NCI-H748 (cell line): ENCODE results near the gene B4GALNT1.
"Not testable (repeated sequence)": the region's sequence is repeated elsewhere in the genome, so short reads cannot be mapped to it uniquely, and the experiment has no call there.

ENCODE experiments used
- DNase-seq: peaks from one replicate; lab custom pipeline; 2025; ENCODE audit not compliant: unreplicated experiment; lab: John Stamatoyannopoulos, UW

Gene B4GALNT1

GRCh38 chr12:57638096-57638495, 5.1 kb upstream of the B4GALNT1 start:
- DNase-seq = no peak

GRCh38 chr12:57637364-57637763, 4.4 kb upstream of the B4GALNT1 start:
- no peak for DNase-seq

DNA sequence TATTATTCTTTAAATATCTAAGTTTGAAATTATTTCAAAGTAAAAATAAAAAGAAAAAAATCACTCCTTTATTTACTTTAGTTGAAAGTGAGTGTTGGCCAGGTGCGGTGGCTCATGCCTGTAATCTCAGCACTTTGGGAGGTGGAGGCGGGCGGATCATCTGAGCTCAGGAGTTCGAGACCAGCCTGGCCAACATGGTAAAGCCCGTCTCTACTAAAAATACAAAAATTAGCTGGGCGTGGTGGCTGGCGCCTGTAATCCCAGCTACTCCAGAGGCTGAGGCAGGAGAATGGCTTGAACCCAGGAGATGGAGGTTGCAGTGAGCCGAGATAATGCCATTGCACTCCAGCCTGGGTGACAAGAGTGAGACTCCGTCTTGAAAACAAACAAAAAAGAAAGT, 3.7 kb upstream of the B4GALNT1 start:
- DNase-seq = not testable (repeated sequence)

DNA sequence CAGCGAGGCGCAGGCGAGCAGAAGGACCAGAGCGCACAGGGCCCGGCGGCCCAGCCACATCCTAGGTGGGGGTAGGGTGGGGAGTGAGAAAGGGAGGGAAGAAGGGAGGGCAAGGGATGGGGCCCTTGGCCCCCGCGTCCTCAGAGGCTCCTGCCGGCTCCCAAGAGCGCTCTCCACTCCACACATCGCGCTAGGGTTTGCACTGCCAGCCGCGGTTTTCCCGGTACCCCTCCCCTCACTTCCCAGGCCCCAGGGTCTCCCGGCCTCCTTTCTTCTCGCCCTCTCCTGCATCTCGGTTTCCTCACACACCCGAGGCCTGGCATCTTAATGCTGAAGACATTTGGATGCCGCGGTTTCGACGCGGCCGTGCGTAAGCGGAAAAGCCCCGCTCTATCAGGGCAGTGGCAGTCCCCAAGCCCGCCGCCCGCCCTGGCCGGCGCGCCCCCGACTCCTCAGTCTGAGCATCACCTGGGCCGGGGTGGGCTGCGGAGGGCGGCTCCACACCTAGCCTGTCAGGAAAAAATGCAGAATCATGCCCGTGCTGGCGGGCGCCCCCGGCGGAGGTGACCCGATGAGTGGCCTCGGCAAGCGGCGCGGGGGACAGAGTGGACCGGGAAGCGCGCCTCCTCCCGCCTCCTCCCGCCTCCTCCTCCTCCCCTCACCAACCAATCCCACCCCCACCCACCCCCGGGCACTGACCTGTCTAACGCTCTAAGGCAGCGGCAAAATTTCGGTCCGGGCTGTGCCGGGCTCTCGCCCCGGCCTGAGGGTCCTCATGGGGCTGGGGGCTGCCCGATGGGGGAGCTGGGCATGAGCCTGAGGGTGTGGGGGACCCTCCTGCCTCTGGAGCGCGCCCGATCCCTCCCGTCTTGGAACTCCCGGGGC, 686 bp downstream of the B4GALNT1 start:
- peak; percentile 77 for DNase-seq

- no peak for DNase-seq
Measured at GRCh38 chr12:57631566-57632072, 1.4 kb downstream of the B4GALNT1 start.

- DNase-seq = no peak
Measured at GRCh38 chr12:57630891-57631433, 2.0 kb downstream of the B4GALNT1 start.

- DNase-seq = no peak
Measured at GRCh38 chr12:57629897-57630471, 3.0 kb downstream of the B4GALNT1 start.

DNA sequence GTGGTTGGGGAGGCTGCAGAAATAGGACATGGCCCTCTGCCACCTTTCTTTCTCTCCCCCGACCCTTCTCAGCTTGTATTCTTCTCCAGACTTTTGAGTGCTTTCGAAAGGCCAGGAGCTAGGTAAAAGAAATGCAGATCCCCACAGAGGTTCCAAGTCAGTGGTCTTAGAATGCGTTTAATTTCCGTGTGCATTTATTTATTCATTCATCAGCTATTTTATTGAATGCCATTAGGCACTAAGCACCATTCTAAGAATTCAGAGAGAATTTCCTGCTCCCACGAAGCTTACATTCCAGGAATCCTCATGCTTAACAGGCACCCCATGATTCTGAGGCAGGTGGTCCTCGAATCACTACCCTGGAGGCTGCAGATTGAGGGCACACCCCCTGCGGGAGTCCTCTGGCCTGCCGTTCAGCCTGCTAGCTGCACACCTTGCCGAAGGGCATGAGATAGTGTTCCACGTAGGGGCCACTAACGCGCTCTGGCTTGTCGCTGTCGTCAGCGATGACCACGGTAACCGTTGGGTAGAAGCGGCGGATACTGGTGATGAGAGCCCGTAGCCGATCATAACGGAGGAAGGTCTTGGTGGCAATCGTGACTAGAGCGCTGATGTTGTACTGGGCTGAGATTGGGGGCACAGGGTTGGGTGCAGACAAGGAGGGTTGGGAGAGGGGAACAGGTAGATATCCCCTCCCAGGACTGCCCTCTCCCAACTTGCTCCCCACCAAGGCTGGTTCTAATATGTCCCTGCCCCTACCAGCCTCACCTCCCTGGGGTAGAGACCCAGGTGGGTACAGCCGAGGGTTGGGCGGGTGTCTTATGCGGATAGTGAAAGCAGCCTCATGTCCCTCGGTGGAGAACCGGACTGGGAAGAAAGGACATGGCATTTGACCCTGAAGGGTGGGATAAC, 4.5 kb downstream of the B4GALNT1 start:
- no peak for DNase-seq

DNA sequence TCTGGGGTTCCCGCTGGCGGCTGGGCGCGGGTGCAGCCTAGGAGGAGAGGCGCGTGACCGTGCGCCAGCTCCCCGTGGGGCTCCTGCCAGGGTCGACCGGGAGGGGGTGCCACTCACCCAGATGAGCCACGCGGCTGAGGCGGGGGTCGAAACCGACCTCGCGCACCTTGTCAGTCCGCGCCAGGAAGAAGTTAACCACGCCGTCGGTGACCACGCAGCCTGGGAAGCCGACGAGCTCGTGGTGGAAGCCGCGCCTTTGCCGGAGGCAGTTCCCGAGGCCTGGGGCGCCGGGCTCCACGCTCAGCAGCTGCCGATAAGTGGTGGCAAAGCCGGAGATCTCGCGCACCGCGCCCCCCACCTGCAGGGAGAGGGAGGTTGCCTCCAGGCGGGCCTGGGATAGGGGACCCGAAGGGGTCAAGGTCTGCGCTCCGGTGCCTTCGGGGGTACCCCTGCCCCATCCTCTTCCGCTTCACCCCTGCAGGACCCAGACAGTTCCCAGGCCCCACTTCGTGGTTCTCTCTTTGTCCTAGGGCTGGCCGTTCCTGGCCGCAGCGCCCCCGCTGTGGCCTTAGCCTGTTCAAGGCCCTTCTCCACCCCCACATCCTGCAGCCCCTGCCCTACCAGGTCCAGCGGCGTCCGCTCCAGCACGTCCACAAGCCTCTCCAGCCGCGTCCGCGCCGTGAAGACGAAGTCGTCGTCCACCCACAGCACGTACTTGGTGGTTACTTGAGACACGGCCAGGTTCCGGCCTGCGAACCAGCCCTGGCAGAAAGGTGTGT, 5.3 kb downstream of the B4GALNT1 start:
- no peak for DNase-seq

DNA sequence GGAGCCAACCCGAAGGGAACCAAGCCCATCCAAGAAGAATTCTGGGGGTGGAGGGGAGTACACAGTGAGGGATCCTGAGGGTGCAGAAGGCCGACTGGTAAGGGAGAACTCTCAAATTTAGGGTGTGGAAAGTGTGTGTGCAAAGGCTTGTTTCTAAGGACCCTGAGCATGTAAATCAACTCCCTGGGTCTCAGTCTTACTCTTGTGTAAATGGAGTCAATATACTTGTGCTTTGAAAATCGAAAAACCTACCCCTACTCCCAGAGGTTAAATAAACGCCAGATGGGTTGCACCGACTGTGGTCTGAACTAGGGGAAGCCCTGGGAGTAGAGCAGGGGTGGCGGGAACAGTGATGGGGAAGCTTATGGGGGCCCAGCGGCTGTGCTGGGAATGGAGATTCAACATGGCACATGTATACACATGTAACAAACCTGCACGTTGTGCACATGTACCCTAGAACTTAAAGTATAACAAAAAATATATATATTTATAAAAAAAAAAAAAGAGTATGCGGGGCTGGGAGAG, 6.0 kb downstream of the B4GALNT1 start:
- DNase-seq = no peak

DNA sequence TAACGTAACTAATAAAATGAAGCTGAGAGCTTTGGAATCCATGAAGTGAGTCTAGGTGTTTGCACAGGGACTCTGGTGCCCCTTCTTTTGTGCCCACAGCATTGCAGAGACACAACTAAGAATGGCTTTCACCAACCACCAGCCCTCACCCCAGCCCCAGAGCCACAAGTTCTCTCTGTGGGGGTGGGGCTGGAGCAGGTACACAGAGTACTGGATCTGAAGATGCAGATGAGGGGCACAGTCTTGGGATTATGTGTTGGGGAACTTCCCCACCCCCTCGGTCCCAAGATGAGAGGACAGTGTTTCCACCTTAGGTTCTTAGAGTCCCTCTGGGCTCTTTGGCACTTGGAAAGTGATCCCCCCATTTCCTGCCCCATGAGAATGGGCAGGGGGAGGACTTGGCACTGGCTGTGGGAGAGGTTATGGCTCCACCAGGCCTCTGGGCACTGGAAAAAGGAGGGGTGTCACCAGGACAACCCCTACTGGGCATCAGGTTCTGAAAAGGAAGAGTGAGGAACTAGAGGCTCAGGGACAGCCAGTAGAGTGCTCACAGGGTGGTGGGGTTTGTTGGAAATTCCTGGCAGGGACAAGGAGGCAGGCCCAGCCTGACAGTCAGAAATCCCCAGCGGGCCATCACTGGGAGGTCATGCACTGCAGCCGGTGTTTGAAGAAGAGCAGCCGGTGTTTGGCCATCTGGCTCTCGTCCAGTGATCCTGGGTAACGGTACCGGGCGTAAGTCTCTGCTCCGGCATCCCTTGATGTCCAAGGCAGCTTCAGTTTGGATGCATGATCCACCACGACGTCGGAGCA, 6.7 kb downstream of the B4GALNT1 start:
- no peak for DNase-seq

DNA sequence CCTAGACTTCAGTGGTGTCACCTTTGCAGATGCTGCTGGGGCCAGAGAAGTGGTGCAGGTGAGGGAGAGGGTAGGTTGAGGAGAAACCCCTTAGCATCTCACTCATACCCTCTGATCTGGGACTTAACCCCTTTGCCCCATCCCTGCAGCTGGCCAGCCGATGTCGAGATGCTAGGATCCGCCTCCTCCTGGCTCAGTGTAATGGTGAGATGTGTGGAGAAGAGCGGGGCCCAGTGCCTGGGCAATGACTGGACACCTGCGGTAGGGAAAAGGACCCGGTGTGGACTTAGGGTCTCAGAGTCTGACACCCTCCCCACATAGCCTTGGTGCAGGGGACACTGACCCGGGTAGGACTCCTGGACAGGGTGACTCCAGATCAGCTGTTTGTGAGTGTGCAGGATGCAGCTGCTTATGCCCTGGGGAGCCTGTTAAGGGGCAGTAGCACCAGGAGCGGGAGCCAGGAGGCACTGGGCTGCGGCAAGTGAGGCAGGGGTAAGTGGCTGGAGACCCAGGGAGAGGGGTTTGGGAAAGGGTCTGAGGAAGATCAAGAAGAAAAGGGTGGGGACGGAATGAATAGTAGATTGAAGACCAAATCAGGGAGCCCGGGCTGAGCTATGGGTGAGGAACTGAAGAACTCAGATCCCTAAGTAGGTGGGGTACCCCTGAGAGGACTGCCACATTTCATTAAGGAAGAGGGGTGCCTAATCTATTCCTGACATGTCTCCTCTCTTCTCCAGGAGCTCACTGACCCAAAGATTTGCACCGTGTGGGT, 7.6 kb downstream of the B4GALNT1 start:
- DNase-seq = no peak

DNA sequence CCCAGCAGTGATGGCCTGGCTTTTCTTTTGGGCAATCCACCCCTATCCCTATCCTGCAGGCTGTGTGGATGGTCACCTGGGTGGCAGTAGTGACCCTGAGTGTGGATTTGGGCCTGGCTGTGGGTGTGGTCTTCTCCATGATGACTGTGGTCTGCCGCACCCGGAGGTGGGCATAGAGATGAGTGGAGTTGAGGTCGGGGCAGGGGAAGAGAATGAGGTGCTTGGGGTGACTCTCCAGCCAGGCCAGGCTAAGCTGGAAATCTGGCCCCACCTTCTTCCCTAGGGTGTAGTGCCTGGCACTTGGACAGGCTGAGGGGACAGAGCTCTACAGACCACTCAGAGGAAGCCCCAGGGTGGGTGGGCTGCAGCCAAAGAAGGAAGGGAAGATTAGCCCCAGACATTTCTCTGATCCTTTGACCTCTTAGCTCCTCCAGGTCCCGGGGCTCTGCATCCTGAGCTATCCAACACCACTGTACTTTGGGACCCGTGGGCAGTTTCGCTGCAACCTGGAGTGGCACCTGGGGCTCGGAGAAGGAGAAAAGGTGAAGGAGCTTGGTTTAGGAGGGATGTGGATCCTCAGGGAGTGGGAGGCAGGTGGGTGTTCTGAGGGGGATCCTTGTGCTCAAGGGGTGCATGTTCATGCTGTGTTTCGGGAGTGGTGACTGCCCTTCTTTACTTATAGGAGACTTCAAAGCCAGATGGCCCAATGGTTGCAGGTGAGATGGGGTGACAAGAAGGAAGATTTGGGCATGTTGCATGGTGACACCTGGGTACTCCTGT, 8.4 kb downstream of the B4GALNT1 start:
- DNase-seq = no peak

DNA sequence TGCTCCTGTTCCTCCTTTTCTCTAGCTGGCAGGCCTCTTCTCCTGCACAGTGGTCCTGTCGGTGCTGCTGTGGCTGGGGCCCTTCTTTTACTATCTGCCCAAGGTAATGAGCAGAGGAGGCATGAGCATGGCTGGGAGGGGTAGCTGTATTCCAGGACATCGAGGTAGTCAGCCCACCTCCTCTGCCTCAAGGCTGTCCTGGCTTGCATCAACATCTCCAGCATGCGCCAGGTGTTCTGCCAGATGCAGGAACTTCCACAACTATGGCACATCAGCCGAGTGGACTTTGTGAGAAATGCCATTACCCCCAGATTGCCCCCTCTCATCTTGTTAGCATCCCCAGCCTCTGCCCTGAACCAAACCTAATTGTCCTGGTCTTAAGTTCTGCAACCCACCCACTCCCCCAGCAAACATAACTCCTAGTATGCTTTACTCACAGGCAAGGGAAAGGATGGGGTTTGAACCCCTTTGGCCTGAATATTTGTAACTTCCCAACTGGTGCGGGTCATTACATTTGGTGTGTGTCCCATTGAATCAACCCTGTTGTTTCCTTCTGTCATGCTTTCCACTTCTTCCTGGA, 9.1 kb downstream of the B4GALNT1 start:
- no peak for DNase-seq

DNA sequence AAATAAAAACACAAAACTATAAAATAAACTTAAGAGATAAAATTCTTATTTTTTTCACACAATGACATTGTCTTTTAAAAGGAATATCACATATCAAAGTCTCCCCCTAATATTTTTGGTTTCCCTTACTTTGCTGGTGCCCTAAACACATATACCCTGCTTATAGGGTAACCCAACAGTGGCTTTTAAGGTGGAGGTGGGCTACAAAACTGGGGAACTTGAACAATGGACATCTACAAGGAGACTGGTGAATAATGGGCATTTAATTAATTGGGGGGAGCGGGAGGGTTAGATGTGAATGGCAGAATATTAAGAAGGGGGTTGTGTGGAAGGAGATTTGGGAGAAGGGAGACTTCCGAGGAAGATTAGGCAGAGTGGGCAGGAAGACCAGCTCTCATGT, 9.6 kb downstream of the B4GALNT1 start:
- DNase-seq = no peak

GRCh38 chr12:57622293-57623245, 10.4 kb downstream of the B4GALNT1 start:
- DNase-seq = no peak
